Measurements from ENCODE around the gene PTX4. TPM values are rescaled to one million over a fixed set of nuclear protein-coding genes. Genes with fewer than 3 reads are reported as not detected.

Gene PTX4
- total and polyA plus RNA-seq, 2 experiments from 2014 or later: not detected

- TF ChIP-seq REST (IDR thresholded peaks at IDR 0.05; ENCODE audit: unreplicated experiment): no peak
- TF ChIP-seq EZH2 (IDR thresholded peaks at IDR 0.05; ENCODE audit: low read depth, unreplicated experiment): no peak
- TF ChIP-seq EZH2phosphoT487 (IDR thresholded peaks at IDR 0.05; ENCODE audit: unreplicated experiment): no peak
Observed at GRCh38 chr16:1532081-1532760, 43.5 kb upstream of the PTX4 start (continued).

- no peak for TF ChIP-seq ZNF114 (CRISPR knock-in tag; IDR thresholded peaks at IDR 0.05)
- no peak overlapping the region for H3K4me3 ChIP-seq
- H3F3A ChIP-seq (replicated peaks; ENCODE audit: low read depth): no peaks in the 10 kb centered on the region
- no peaks in the 10 kb centered on the region for H3K9me3 Mint-ChIP-seq
- H2AFZ ChIP-seq: no peak overlapping the region
- no peaks in the 10 kb centered on the region for H3K36me3 ChIP-seq (ENCODE audit: insufficient read depth)
- H3K27me3 Mint-ChIP-seq (ENCODE audit: insufficient read depth, low read depth, poor library complexity): peaks cover 6% of the 10 kb centered on the region
- no peak overlapping the region for H3K27ac Mint-ChIP-seq
- no peak for DNase-seq (ENCODE audit: low spot score)
- no peak overlapping the region for H3K4me2 ChIP-seq
- no peaks in the 10 kb centered on the region; the same call in 2 of the 3 replicates for H3K36me3 Mint-ChIP-seq (ENCODE audit: low read depth)
- no peaks in the 10 kb centered on the region for H3K9me2 ChIP-seq (ENCODE audit: insufficient read depth)
- H4K20me1 ChIP-seq (replicated peaks; ENCODE audit: insufficient read depth): no peaks in the 10 kb centered on the region
- H3K4me3 Mint-ChIP-seq: no peak overlapping the region
- no peaks in the 10 kb centered on the region for H3K79me2 ChIP-seq (replicated peaks; ENCODE audit: insufficient read depth)
- H3K27ac ChIP-seq (ENCODE audit: low read depth): no peak overlapping the region
- H3K27me3 ChIP-seq (ENCODE audit: insufficient read depth): no peaks in the 10 kb centered on the region
- peaks cover 2% of the 10 kb centered on the region; the same call in 1 of the 3 replicates for H3K4me1 Mint-ChIP-seq
- H3K4me1 ChIP-seq (ENCODE audit: insufficient read depth): no peaks in the 10 kb centered on the region
- ATAC-seq: no peak
Observed at GRCh38 chr16:1531638-1531910, 42.8 kb upstream of the PTX4 start.

GRCh38 chr16:1530883-1531637, 42.3 kb upstream of the PTX4 start:
- Mint-ChIP-seq H3K27ac (no peak overlapping the region), H3K36me3 (ENCODE audit: low read depth) (no peaks in the 10 kb centered on the region; the same call in 2 of the 3 replicates), H3K4me1 (peaks cover 2% of the 10 kb centered on the region; the same call in 1 of the 3 replicates), H3K27me3 (ENCODE audit: insufficient read depth, low read depth, poor library complexity) (peaks cover 6% of the 10 kb centered on the region), H3K4me3 (no peak overlapping the region), H3K9me3 (no peaks in the 10 kb centered on the region)
- Histone ChIP-seq H3F3A (replicated peaks; ENCODE audit: low read depth) (no peaks in the 10 kb centered on the region), H3K4me2 (no peak overlapping the region), H3K4me1 (ENCODE audit: insufficient read depth) (no peaks in the 10 kb centered on the region), H2AFZ (no peak overlapping the region), H4K20me1 (replicated peaks; ENCODE audit: insufficient read depth) (no peaks in the 10 kb centered on the region), H3K27me3 (ENCODE audit: insufficient read depth) (no peaks in the 10 kb centered on the region), H3K4me3 (no peak overlapping the region), H3K36me3 (ENCODE audit: insufficient read depth) (no peaks in the 10 kb centered on the region), H3K79me2 (replicated peaks; ENCODE audit: insufficient read depth) (no peaks in the 10 kb centered on the region), H3K27ac (ENCODE audit: low read depth) (no peak overlapping the region), H3K9me2 (ENCODE audit: insufficient read depth) (no peaks in the 10 kb centered on the region)
- ATAC-seq (no peak), DNase-seq (ENCODE audit: low spot score) (no peak)
- TF ChIP-seq JUNB (IDR thresholded peaks at IDR 0.05; ENCODE audit: unreplicated experiment) (no peak), ETS1 (IDR thresholded peaks at IDR 0.05) (no peak), CREB1 (CRISPR knock-in tag; IDR thresholded peaks at IDR 0.05; ENCODE audit: low read depth) (no peak), ZNF114 (CRISPR knock-in tag; IDR thresholded peaks at IDR 0.05) (no peak), POLR2AphosphoS5 (IDR thresholded peaks at IDR 0.05; ENCODE audit: low read depth) (no peak), EZH2 (IDR thresholded peaks at IDR 0.05; ENCODE audit: low read depth, unreplicated experiment) (no peak), EZH2phosphoT487 (IDR thresholded peaks at IDR 0.05; ENCODE audit: unreplicated experiment) (no peak)
